Measurements from ENCODE around the gene RNU1-3. TPM values are rescaled to one million over a fixed set of nuclear protein-coding genes. Genes with fewer than 3 reads are reported as not detected.
"Not testable (repeated sequence)": the region's sequence is repeated elsewhere in the genome, so short reads cannot be mapped to it uniquely, and the experiment has no call there.

RNU1-3 gene
- total RNA-seq: over 10,000 TPM in 1 of 8 experiments, 1,000 to 10,000 TPM in 7; 2,521 to 14,174 (median 6,483) TPM

- in situ Hi-C loops (cut with MboI; ENCODE audit: low pct_unique_long_range_greater_than_20kb in 2 of 9, low sequenced_read_pairs in 9 of 9, unreplicated experiment in 9 of 9); H3K4me3 ChIP-seq; H3K4me1 ChIP-seq (replicated peaks in 1 of 2); H3K27ac ChIP-seq: not testable (repeated sequence)
- ATAC-seq (replicated peaks in 6 of 8): peak; percentile 99 to 100 (median 100)
- WGBS, 10 experiments: no CpG with 5 or more reads among the region's 45 CpGs
Observed at GRCh38 chr1:16666502-16667413, at the start of gene RNU1-3. RNU1-3 (minus strand) TSS chr1:16666948.

- WGBS, 10 experiments: no CpG with 5 or more reads among the region's 10 CpGs
- in situ Hi-C loops (cut with MboI; ENCODE audit: low pct_unique_long_range_greater_than_20kb in 2 of 9, low sequenced_read_pairs in 9 of 9, unreplicated experiment in 9 of 9); H3K4me3 ChIP-seq; ATAC-seq (replicated peaks in 6 of 8); H3K27ac ChIP-seq: not testable (repeated sequence)
- H3K4me1 ChIP-seq (replicated peaks in 1 of 2): peaks cover 8 to 20% of the 10 kb centered on the region in 2 donors
Observed at GRCh38 chr1:16713480-16713879, 46.7 kb upstream of the RNU1-3 start.

- ATAC-seq (replicated peaks in 6 of 8); in situ Hi-C loops (cut with MboI; ENCODE audit: low pct_unique_long_range_greater_than_20kb in 2 of 9, low sequenced_read_pairs in 9 of 9, unreplicated experiment in 9 of 9); H3K4me3 ChIP-seq; H3K27ac ChIP-seq: not testable (repeated sequence)
- peaks cover 8 to 20% of the 10 kb centered on the region in 2 donors for H3K4me1 ChIP-seq (replicated peaks in 1 of 2)
- 73 to 100% (median 80%) methylated on average over 1 to 3 of the region's 6 CpGs; no CpG with 5 or more reads in 7 of the 10 experiments for WGBS, 10 experiments
Observed at GRCh38 chr1:16712984-16713383, 46.2 kb upstream of the RNU1-3 start.

- H3K4me3 ChIP-seq; in situ Hi-C loops (cut with MboI; ENCODE audit: low pct_unique_long_range_greater_than_20kb in 2 of 9, low sequenced_read_pairs in 9 of 9, unreplicated experiment in 9 of 9); H3K27ac ChIP-seq: not testable (repeated sequence)
- peaks cover 8 to 23% of the 10 kb centered on the region in 2 donors for H3K4me1 ChIP-seq (replicated peaks in 1 of 2)
- WGBS, 10 experiments: no CpG with 5 or more reads among the region's 14 CpGs
- ATAC-seq (replicated peaks in 6 of 8): peak in 6 of 8 experiments; percentile 10 to 60 (median 51)
Observed at GRCh38 chr1:16712582-16712981, 45.8 kb upstream of the RNU1-3 start.

- WGBS, 10 experiments: no CpG with 5 or more reads among the region's 5 CpGs
- H3K27ac ChIP-seq; H3K4me3 ChIP-seq; in situ Hi-C loops (cut with MboI; ENCODE audit: low pct_unique_long_range_greater_than_20kb in 2 of 9, low sequenced_read_pairs in 9 of 9, unreplicated experiment in 9 of 9): not testable (repeated sequence)
- peaks cover 6 to 18% of the 10 kb centered on the region in 2 donors for H3K4me1 ChIP-seq (replicated peaks in 1 of 2)
- peak in 3 of 8 experiments; percentile 2 to 15 (median 12) for ATAC-seq (replicated peaks in 6 of 8)
Observed at GRCh38 chr1:16712131-16712530, 45.4 kb upstream of the RNU1-3 start.

- in situ Hi-C loops (cut with MboI; ENCODE audit: low pct_unique_long_range_greater_than_20kb in 2 of 9, low sequenced_read_pairs in 9 of 9, unreplicated experiment in 9 of 9); H3K27ac ChIP-seq; H3K4me3 ChIP-seq: not testable (repeated sequence)
- peak in 6 of 8 experiments; percentile 2 to 60 (median 30) for ATAC-seq (replicated peaks in 6 of 8)
- no CpG with 5 or more reads among the region's 13 CpGs for WGBS, 10 experiments
- H3K4me1 ChIP-seq (replicated peaks in 1 of 2): peaks cover 6 to 18% of the 10 kb centered on the region in 2 donors
Observed at GRCh38 chr1:16710618-16711017, 43.9 kb upstream of the RNU1-3 start.

GRCh38 chr1:16709659-16710087 lies 42.9 kb upstream of the RNU1-3 start:
- H3K27ac ChIP-seq; in situ Hi-C loops (cut with MboI; ENCODE audit: low pct_unique_long_range_greater_than_20kb in 2 of 9, low sequenced_read_pairs in 9 of 9, unreplicated experiment in 9 of 9); H3K4me3 ChIP-seq: not testable (repeated sequence)
- peak; percentile 35 to 74 (median 57) for ATAC-seq (replicated peaks in 6 of 8)
- H3K4me1 ChIP-seq (replicated peaks in 1 of 2): peaks cover 6 to 18% of the 10 kb centered on the region in 2 donors
- no CpG with 5 or more reads among the region's 3 CpGs for WGBS, 10 experiments

- ATAC-seq (replicated peaks in 6 of 8); H3K4me3 ChIP-seq; H3K27ac ChIP-seq; in situ Hi-C loops (cut with MboI; ENCODE audit: low pct_unique_long_range_greater_than_20kb in 2 of 9, low sequenced_read_pairs in 9 of 9, unreplicated experiment in 9 of 9): not testable (repeated sequence)
- peaks cover 6 to 18% of the 10 kb centered on the region in 2 donors for H3K4me1 ChIP-seq (replicated peaks in 1 of 2)
- no CpG with 5 or more reads among the region's 6 CpGs for WGBS, 10 experiments
Observed at GRCh38 chr1:16708704-16709103, 42.0 kb upstream of the RNU1-3 start.

- ATAC-seq (replicated peaks in 6 of 8): peak; percentile 11 to 74 (median 56)
- in situ Hi-C loops (cut with MboI; ENCODE audit: low pct_unique_long_range_greater_than_20kb in 2 of 9, low sequenced_read_pairs in 9 of 9, unreplicated experiment in 9 of 9); H3K27ac ChIP-seq: not testable (repeated sequence)
- Histone ChIP-seq H3K4me3 (peak overlapping the region in 2 of 5 donors; percentile 20 to 30), H3K4me1 (replicated peaks in 1 of 2) (peaks cover 2 to 11% of the 10 kb centered on the region in 2 donors)
- no CpG with 5 or more reads among the region's 99 CpGs for WGBS, 10 experiments
Observed at GRCh38 chr1:16707130-16708093, 40.7 kb upstream of the RNU1-3 start.

GRCh38 chr1:16706302-16706701 lies 39.6 kb upstream of the RNU1-3 start:
- H3K27ac ChIP-seq; in situ Hi-C loops (cut with MboI; ENCODE audit: low pct_unique_long_range_greater_than_20kb in 2 of 9, low sequenced_read_pairs in 9 of 9, unreplicated experiment in 9 of 9); ATAC-seq (replicated peaks in 6 of 8); H3K4me1 ChIP-seq (replicated peaks in 1 of 2); H3K4me3 ChIP-seq: not testable (repeated sequence)
- 100% methylated on average over 1 of the region's 6 CpGs; no CpG with 5 or more reads in 9 of the 10 experiments for WGBS, 10 experiments

- ATAC-seq (replicated peaks in 6 of 8); in situ Hi-C loops (cut with MboI; ENCODE audit: low pct_unique_long_range_greater_than_20kb in 2 of 9, low sequenced_read_pairs in 9 of 9, unreplicated experiment in 9 of 9): not testable (repeated sequence)
- WGBS, 10 experiments: 100% methylated on average over 1 of the region's 16 CpGs; no CpG with 5 or more reads in 9 of the 10 experiments
Observed at GRCh38 chr1:16704502-16705100, 37.9 kb upstream of the RNU1-3 start.

GRCh38 chr1:16704076-16704475 lies 37.3 kb upstream of the RNU1-3 start:
- H3K27ac ChIP-seq; ATAC-seq (replicated peaks in 6 of 8); H3K4me1 ChIP-seq (replicated peaks in 1 of 2); H3K4me3 ChIP-seq; in situ Hi-C loops (cut with MboI; ENCODE audit: low pct_unique_long_range_greater_than_20kb in 2 of 9, low sequenced_read_pairs in 9 of 9, unreplicated experiment in 9 of 9): not testable (repeated sequence)
- no CpG with 5 or more reads among the region's 13 CpGs for WGBS, 10 experiments

More at GRCh38 chr1:16704502-16705100, 37.9 kb upstream of the RNU1-3 start:
- not testable (repeated sequence) for H3K4me1 ChIP-seq (replicated peaks in 1 of 2); H3K27ac ChIP-seq; H3K4me3 ChIP-seq
